WTC11 (cell line): Measurements from ENCODE around the gene SVIL. TPM values are rescaled to one million over a fixed set of nuclear protein-coding genes. Genes with fewer than 3 reads are reported as not detected.

Source experiments
- ATAC-seq: fragments of 200-7000 bp; cut with Tn5 transposase; 2 replicates; pipeline ENCODE4 v1.10.0; 2021; ENCODE audit warnings: mild to moderate bottlenecking, moderate library complexity
- CTCF ChIA-PET: fragments of 300-600 bp; sonication (Branson Sonifier 250); formaldehyde crosslinking; loops from one replicate; lab custom pipeline; 2021; ENCODE audit warnings: antibody characterized with exemption; lab: Charles Lee
- POLR2A ChIA-PET: fragments of 350-600 bp; sonication (Branson Sonifier 250); formaldehyde crosslinking; loops from one replicate; lab custom pipeline; 2021; ENCODE audit warnings: antibody characterized with exemption; lab: Charles Lee
- DNase-seq: peaks from one replicate; pipeline ENCODE4 v3.0.0; 2021; ENCODE audit warnings: low spot score
- H3K27ac Mint-ChIP-seq: 2 replicates; pipeline ENCODE4 v1.8.0; 2021; ENCODE audit warnings: mixed read lengths
- H3K27me3 Mint-ChIP-seq: 2 replicates; pipeline ENCODE4 v1.8.0; 2021; ENCODE audit warnings: low read depth, mild to moderate bottlenecking, moderate library complexity, mixed read lengths
- H3K36me3 Mint-ChIP-seq: 2 replicates; pipeline ENCODE4 v1.8.0; 2021; ENCODE audit warnings: mixed read lengths
- H3K4me1 Mint-ChIP-seq: 2 replicates; pipeline ENCODE4 v1.8.0; 2022; ENCODE audit warnings: mixed read lengths
- H3K4me3 Mint-ChIP-seq: 2 replicates; pipeline ENCODE4 v1.8.0; 2021; ENCODE audit warnings: mild to moderate bottlenecking, moderate library complexity, mixed read lengths
- H3K9me3 Mint-ChIP-seq: 2 replicates; pipeline ENCODE4 v1.8.0; 2021; ENCODE audit warnings: mixed read lengths
- CBFB ChIP-seq: sonication (generic); formaldehyde crosslinking; IDR thresholded peaks from 2 replicates; pipeline ENCODE4 v1.8.1; 2022; ENCODE audit warnings: mild to moderate bottlenecking, low read depth, missing genetic modification reagents
- CREB1 ChIP-seq: sonication (generic); formaldehyde crosslinking; IDR thresholded peaks from 2 replicates; pipeline ENCODE4 v1.8.0; 2023; ENCODE audit warnings: mild to moderate bottlenecking, missing genetic modification reagents
- ELF4 ChIP-seq: sonication (generic); formaldehyde crosslinking; IDR thresholded peaks from 2 replicates; pipeline ENCODE4 v1.8.1; 2022; ENCODE audit warnings: low read depth, mild to moderate bottlenecking, moderate library complexity, missing genetic modification reagents
- EMX1 ChIP-seq: fragments of 250-450 bp; sonication (Bioruptor Pico); IDR thresholded peaks from 2 replicates; pipeline ENCODE4 v1.8.0; 2021; ENCODE audit warnings: mild to moderate bottlenecking
- GABPB1 ChIP-seq: sonication (generic); formaldehyde crosslinking; IDR thresholded peaks from 2 replicates; pipeline ENCODE4 v1.8.1; 2023; ENCODE audit warnings: mild to moderate bottlenecking, missing genetic modification reagents
- HMGA2 ChIP-seq: fragments of 250-450 bp; sonication (Bioruptor Pico); IDR thresholded peaks from 2 replicates; pipeline ENCODE4 v1.4.0; 2021; ENCODE audit warnings: mild to moderate bottlenecking, moderate library complexity
- MXD4 ChIP-seq: fragments of 250-450 bp; sonication (Bioruptor Pico); IDR thresholded peaks from 2 replicates; pipeline ENCODE4 v1.8.0; 2021; ENCODE audit warnings: mild to moderate bottlenecking, moderate library complexity, borderline replicate concordance
- SP1 ChIP-seq: sonication (generic); formaldehyde crosslinking; conservative IDR thresholded peaks from 2 replicates; pipeline ENCODE4 v1.8.1; 2022; ENCODE audit warnings: missing genetic modification reagents
- TCF7 ChIP-seq: sonication (generic); formaldehyde crosslinking; IDR thresholded peaks from 2 replicates; pipeline ENCODE4 v1.8.0; 2022; ENCODE audit warnings: mild to moderate bottlenecking, low read depth, missing genetic modification reagents, moderate library complexity
- ZNF121 ChIP-seq: sonication (generic); formaldehyde crosslinking; IDR thresholded peaks from 2 replicates; pipeline ENCODE4 v1.8.0; 2023; ENCODE audit warnings: missing genetic modification reagents
- total RNA-seq: library from RNA; stranded (reverse); gene quantifications from 3 replicates; pipeline ENCODE4 v1.2.3, GENCODE V29; 2021
- TF ChIP-seq, protein P1 (sequence below): sonication (generic); formaldehyde crosslinking; IDR thresholded peaks from 2 replicates; pipeline ENCODE4 v1.8.1; 2023; ENCODE audit warnings: mild to moderate bottlenecking, moderate library complexity, missing genetic modification reagents
- TF ChIP-seq, protein P2 (sequence below): sonication (generic); formaldehyde crosslinking; conservative IDR thresholded peaks from 2 replicates; pipeline ENCODE4 v1.8.1; 2022; ENCODE audit warnings: mild to moderate bottlenecking, missing genetic modification reagents
- TF ChIP-seq, protein P3 (sequence below): sonication (generic); formaldehyde crosslinking; IDR thresholded peaks from 2 replicates; pipeline ENCODE4 v1.8.1; 2022; ENCODE audit warnings: low read depth, mild to moderate bottlenecking, moderate library complexity, missing genetic modification reagents, borderline replicate concordance
- TF ChIP-seq, protein P4 (sequence below): fragments of 250-450 bp; sonication (Bioruptor Pico); IDR thresholded peaks from 2 replicates; pipeline ENCODE4 v1.8.0; 2021; ENCODE audit warnings: mild to moderate bottlenecking
- TF ChIP-seq, protein P5 (sequence below): fragments of 200-600 bp; IDR thresholded peaks from 2 replicates; pipeline ENCODE4 v1.8.0; 2022; ENCODE audit warnings: antibody characterized with exemption
- TF ChIP-seq, protein P6 (sequence below): sonication (generic); formaldehyde crosslinking; IDR thresholded peaks from 2 replicates; pipeline ENCODE4 v1.8.1; 2023; ENCODE audit warnings: mild to moderate bottlenecking, missing genetic modification reagents, borderline replicate concordance
- TF ChIP-seq, protein P7 (sequence below): sonication (generic); formaldehyde crosslinking; IDR thresholded peaks from 2 replicates; pipeline ENCODE4 v1.8.0; 2022; ENCODE audit warnings: mild to moderate bottlenecking, missing genetic modification reagents

The SVIL gene
- total RNA-seq, 1 experiment from 2014 or later, result 27.1 TPM

DNA sequence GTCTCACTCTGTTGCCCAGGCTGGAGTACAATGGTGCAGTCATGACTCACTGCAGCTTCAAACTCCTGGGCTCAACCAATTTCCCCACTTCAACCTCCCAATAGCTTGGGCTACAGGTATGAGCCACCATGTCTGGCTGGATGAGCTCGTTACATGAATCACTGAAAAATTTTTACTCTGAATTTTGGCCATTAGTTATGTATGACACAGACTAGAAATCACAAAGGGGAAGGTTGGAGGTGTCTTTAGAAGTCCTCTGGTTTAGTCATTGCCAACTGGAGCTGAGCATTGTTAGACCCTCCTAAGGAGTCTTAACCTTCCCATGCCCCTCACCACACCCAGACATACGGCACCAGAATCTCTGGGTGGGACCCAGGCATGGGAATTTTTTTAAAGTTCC lies 34.7 kb downstream of the SVIL start (continued):
- TF ChIP-seq, protein P1, sequence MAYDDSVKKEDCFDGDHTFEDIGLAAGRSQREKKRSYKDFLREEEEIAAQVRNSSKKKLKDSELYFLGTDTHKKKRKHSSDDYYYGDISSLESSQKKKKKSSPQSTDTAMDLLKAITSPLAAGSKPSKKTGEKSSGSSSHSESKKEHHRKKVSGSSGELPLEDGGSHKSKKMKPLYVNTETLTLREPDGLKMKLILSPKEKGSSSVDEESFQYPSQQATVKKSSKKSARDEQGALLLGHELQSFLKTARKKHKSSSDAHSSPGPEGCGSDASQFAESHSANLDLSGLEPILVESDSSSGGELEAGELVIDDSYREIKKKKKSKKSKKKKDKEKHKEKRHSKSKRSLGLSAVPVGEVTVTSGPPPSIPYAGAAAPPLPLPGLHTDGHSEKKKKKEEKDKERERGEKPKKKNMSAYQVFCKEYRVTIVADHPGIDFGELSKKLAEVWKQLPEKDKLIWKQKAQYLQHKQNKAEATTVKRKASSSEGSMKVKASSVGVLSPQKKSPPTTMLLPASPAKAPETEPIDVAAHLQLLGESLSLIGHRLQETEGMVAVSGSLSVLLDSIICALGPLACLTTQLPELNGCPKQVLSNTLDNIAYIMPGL (CRISPR knock-in tag), result no peak
- TF ChIP-seq, protein P2, sequence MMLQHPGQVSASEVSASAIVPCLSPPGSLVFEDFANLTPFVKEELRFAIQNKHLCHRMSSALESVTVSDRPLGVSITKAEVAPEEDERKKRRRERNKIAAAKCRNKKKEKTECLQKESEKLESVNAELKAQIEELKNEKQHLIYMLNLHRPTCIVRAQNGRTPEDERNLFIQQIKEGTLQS (CRISPR knock-in tag), result no peak
- TF ChIP-seq, protein P3, sequence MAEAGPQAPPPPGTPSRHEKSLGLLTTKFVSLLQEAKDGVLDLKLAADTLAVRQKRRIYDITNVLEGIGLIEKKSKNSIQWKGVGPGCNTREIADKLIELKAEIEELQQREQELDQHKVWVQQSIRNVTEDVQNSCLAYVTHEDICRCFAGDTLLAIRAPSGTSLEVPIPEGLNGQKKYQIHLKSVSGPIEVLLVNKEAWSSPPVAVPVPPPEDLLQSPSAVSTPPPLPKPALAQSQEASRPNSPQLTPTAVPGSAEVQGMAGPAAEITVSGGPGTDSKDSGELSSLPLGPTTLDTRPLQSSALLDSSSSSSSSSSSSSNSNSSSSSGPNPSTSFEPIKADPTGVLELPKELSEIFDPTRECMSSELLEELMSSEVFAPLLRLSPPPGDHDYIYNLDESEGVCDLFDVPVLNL (CRISPR knock-in tag), result no peak
- TF ChIP-seq SP1 (CRISPR knock-in tag) (no peak), GABPB1 (CRISPR knock-in tag) (no peak)

DNA sequence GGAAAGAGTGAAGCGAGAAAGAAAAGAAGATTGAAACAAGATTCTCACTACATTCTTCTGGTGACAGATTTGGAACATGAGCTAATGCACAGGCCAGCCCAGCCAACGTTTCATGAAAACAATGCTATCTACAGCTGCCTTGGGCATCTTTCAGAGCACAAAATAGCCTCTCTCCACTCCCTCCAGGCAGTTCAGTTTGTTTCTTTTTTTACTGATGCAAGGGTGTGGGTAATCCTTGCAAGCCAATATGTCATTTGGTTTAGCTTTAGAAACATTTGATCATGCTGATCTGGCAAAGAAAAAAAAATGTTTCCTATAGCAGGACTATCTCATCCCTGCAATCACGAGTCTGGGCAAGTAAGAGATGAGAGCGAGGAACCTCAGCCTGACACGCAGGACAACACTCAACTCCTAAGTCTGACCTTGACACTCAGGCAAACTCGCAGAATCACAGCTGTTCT lies 35.9 kb downstream of the SVIL start:
- H3K27ac Mint-ChIP-seq, result no peak overlapping the region
- ATAC-seq, result no peak
- POLR2A ChIA-PET, result no interaction called here

DNA sequence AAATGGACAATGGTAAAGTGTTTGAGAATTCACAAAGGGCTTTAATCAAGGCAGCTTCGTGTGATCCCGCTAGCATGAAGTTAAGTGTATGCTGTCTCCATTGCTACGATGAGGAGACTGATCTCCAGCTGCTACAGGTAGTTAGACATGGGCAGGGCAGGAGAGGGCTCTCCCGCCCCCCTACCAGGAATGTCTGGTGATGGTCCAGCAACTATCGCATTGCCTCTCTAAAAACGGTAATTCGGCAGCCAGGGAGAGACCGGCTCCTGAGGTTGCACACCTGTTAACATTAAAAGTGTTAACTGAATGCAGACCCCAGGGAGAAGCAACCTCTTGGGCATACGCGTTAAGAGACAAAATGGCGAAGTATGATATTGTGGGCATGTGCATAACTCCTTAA lies 37.9 kb downstream of the SVIL start:
- no peak overlapping the region for H3K4me3 Mint-ChIP-seq
- ChIA-PET CTCF (interaction anchor here (0.7 kb wide), 1 partner anchor 84 kb away, joined by 3 read pairs; no protein-coding TSS in a partner anchor), POLR2A (no interaction called here)
- DNase-seq (no peak), ATAC-seq (no peak)
- peaks cover 8% of the 10 kb centered on the region for H3K4me1 Mint-ChIP-seq
- H3K9me3 Mint-ChIP-seq, result no peaks in the 10 kb centered on the region
- no peaks in the 10 kb centered on the region for H3K36me3 Mint-ChIP-seq
- 0 out of 2 replicates have a peak overlapping the region, but pooled peaks have one; percentile 28 for H3K27ac Mint-ChIP-seq
- H3K27me3 Mint-ChIP-seq, result no peaks in the 10 kb centered on the region
- TF ChIP-seq, protein P4, sequence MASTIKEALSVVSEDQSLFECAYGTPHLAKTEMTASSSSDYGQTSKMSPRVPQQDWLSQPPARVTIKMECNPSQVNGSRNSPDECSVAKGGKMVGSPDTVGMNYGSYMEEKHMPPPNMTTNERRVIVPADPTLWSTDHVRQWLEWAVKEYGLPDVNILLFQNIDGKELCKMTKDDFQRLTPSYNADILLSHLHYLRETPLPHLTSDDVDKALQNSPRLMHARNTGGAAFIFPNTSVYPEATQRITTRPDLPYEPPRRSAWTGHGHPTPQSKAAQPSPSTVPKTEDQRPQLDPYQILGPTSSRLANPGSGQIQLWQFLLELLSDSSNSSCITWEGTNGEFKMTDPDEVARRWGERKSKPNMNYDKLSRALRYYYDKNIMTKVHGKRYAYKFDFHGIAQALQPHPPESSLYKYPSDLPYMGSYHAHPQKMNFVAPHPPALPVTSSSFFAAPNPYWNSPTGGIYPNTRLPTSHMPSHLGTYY, result no peak
- TF ChIP-seq EMX1 (CRISPR knock-in tag), result no peak
- TF ChIP-seq, protein P5, sequence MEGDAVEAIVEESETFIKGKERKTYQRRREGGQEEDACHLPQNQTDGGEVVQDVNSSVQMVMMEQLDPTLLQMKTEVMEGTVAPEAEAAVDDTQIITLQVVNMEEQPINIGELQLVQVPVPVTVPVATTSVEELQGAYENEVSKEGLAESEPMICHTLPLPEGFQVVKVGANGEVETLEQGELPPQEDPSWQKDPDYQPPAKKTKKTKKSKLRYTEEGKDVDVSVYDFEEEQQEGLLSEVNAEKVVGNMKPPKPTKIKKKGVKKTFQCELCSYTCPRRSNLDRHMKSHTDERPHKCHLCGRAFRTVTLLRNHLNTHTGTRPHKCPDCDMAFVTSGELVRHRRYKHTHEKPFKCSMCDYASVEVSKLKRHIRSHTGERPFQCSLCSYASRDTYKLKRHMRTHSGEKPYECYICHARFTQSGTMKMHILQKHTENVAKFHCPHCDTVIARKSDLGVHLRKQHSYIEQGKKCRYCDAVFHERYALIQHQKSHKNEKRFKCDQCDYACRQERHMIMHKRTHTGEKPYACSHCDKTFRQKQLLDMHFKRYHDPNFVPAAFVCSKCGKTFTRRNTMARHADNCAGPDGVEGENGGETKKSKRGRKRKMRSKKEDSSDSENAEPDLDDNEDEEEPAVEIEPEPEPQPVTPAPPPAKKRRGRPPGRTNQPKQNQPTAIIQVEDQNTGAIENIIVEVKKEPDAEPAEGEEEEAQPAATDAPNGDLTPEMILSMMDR, result no peak
- TF ChIP-seq CREB1 (CRISPR knock-in tag), result no peak
- TF ChIP-seq, protein P6, sequence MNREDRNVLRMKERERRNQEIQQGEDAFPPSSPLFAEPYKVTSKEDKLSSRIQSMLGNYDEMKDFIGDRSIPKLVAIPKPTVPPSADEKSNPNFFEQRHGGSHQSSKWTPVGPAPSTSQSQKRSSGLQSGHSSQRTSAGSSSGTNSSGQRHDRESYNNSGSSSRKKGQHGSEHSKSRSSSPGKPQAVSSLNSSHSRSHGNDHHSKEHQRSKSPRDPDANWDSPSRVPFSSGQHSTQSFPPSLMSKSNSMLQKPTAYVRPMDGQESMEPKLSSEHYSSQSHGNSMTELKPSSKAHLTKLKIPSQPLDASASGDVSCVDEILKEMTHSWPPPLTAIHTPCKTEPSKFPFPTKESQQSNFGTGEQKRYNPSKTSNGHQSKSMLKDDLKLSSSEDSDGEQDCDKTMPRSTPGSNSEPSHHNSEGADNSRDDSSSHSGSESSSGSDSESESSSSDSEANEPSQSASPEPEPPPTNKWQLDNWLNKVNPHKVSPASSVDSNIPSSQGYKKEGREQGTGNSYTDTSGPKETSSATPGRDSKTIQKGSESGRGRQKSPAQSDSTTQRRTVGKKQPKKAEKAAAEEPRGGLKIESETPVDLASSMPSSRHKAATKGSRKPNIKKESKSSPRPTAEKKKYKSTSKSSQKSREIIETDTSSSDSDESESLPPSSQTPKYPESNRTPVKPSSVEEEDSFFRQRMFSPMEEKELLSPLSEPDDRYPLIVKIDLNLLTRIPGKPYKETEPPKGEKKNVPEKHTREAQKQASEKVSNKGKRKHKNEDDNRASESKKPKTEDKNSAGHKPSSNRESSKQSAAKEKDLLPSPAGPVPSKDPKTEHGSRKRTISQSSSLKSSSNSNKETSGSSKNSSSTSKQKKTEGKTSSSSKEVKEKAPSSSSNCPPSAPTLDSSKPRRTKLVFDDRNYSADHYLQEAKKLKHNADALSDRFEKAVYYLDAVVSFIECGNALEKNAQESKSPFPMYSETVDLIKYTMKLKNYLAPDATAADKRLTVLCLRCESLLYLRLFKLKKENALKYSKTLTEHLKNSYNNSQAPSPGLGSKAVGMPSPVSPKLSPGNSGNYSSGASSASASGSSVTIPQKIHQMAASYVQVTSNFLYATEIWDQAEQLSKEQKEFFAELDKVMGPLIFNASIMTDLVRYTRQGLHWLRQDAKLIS (CRISPR knock-in tag), result no peak
- TF ChIP-seq ELF4 (CRISPR knock-in tag), result no peak
- TF ChIP-seq, protein P3 (CRISPR knock-in tag), result no peak
- TF ChIP-seq MXD4, result no peak
- no peak for TF ChIP-seq GABPB1 (CRISPR knock-in tag)
- TF ChIP-seq HMGA2 (CRISPR knock-in tag), result no peak

More for the DNA sequence above, 35.9 kb downstream of the SVIL start:
- Mint-ChIP-seq H3K4me3 (no peak overlapping the region), H3K9me3 (no peaks in the 10 kb centered on the region), H3K27me3 (no peaks in the 10 kb centered on the region), H3K36me3 (no peaks in the 10 kb centered on the region), H3K4me1 (peaks cover 16% of the 10 kb centered on the region)
- no peak for DNase-seq
- TF ChIP-seq, protein P1 (CRISPR knock-in tag), result no peak
- TF ChIP-seq ZNF121 (CRISPR knock-in tag) (no peak), TCF7 (CRISPR knock-in tag) (no peak), CBFB (CRISPR knock-in tag) (no peak)
- TF ChIP-seq, protein P7, sequence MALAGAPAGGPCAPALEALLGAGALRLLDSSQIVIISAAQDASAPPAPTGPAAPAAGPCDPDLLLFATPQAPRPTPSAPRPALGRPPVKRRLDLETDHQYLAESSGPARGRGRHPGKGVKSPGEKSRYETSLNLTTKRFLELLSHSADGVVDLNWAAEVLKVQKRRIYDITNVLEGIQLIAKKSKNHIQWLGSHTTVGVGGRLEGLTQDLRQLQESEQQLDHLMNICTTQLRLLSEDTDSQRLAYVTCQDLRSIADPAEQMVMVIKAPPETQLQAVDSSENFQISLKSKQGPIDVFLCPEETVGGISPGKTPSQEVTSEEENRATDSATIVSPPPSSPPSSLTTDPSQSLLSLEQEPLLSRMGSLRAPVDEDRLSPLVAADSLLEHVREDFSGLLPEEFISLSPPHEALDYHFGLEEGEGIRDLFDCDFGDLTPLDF, result no peak
- CTCF ChIA-PET, result interaction anchor here (1.2 to 1.3 kb wide), 3 partner anchors 9 to 102 kb away, joined by 3 read pairs; no protein-coding TSS in a partner anchor
